ENCODE data around the gene ABHD13.

ABHD13 gene

GRCh38 chr13:108269601-108270328 lies 51.6 kb downstream of the ABHD13 start, which contains the start of gene TNFSF13B:
TSS of gene TNFSF13B (plus strand) at chr13:108269718. CDS start at chr13:108269896, 178 bp downstream.
- H3K4me3 ChIP-seq (ENCODE audit: low read depth, low read length, poor library complexity, severe bottlenecking): no peak within 1 kb of the TSS
- H3K36me3 ChIP-seq (ENCODE audit: insufficient read depth, low read length): no peaks in the 10 kb centered on the region
- no peak within 1 kb of the TSS for H2AFZ ChIP-seq (ENCODE audit: low read length)
- no peaks in the 10 kb centered on the region for H3K9me3 ChIP-seq (ENCODE audit: low read length)
- no peak within 1 kb of the TSS for H3K9ac ChIP-seq (ENCODE audit: low read length)
- H3K27me3 ChIP-seq (ENCODE audit: insufficient read depth, low read length): no peaks in the 10 kb centered on the region
- H3F3A ChIP-seq (ENCODE audit: insufficient read depth, low read length): no peaks in the 10 kb centered on the region
- no peak within 1 kb of the TSS for H3K4me2 ChIP-seq (ENCODE audit: low read length)
- no peak within 1 kb of the TSS for H3K27ac ChIP-seq (ENCODE audit: low read depth, low read length, poor library complexity, severe bottlenecking)
- H4K20me1 ChIP-seq (ENCODE audit: insufficient read depth, low read length): no peaks in the 10 kb centered on the region
- no peaks in the 10 kb centered on the region for H3K79me2 ChIP-seq (ENCODE audit: insufficient read depth, low read length)
- H3K9me2 ChIP-seq (ENCODE audit: low read depth, low read length): no peaks in the 10 kb centered on the region
- no peaks in the 10 kb centered on the region for H3K4me1 ChIP-seq (ENCODE audit: insufficient read depth, low read length, severe bottlenecking)
- no peak for TF ChIP-seq CTCF (IDR thresholded peaks at IDR 0.05; ENCODE audit: low read length)
- TF ChIP-seq EZH2 (IDR thresholded peaks at IDR 0.05; ENCODE audit: borderline replicate concordance, low read length): no peak

- Histone ChIP-seq H4K20me1 (ENCODE audit: insufficient read depth, low read length) (no peaks in the 10 kb centered on the region), H3K27ac (ENCODE audit: low read depth, low read length, poor library complexity, severe bottlenecking) (no peak overlapping the region)
Measured at GRCh38 chr13:108270442-108270841, 52.2 kb downstream of the ABHD13 start.

GRCh38 chr13:108272333-108272732 lies 54.1 kb downstream of the ABHD13 start:
- H3K27me3 ChIP-seq (ENCODE audit: insufficient read depth, low read length): no peaks in the 10 kb centered on the region
- no peaks in the 10 kb centered on the region for H3F3A ChIP-seq (ENCODE audit: insufficient read depth, low read length)
- H3K4me3 ChIP-seq (ENCODE audit: low read depth, low read length, poor library complexity, severe bottlenecking): no peak overlapping the region
- no peaks in the 10 kb centered on the region for H3K79me2 ChIP-seq (ENCODE audit: insufficient read depth, low read length)
- H3K9ac ChIP-seq (ENCODE audit: low read length): no peak overlapping the region
- no peaks in the 10 kb centered on the region for H3K9me3 ChIP-seq (ENCODE audit: low read length)
- TF ChIP-seq CTCF (IDR thresholded peaks at IDR 0.05; ENCODE audit: low read length) (no peak), EZH2 (IDR thresholded peaks at IDR 0.05; ENCODE audit: borderline replicate concordance, low read length) (no peak)
- H3K4me1 ChIP-seq (ENCODE audit: insufficient read depth, low read length, severe bottlenecking): no peaks in the 10 kb centered on the region
- no peak overlapping the region for H3K27ac ChIP-seq (ENCODE audit: low read depth, low read length, poor library complexity, severe bottlenecking)
- no peak overlapping the region for H2AFZ ChIP-seq (ENCODE audit: low read length)
- H3K36me3 ChIP-seq (ENCODE audit: insufficient read depth, low read length): no peaks in the 10 kb centered on the region
- no peaks in the 10 kb centered on the region for H3K9me2 ChIP-seq (ENCODE audit: low read depth, low read length)
- H4K20me1 ChIP-seq (ENCODE audit: insufficient read depth, low read length): no peaks in the 10 kb centered on the region
- H3K4me2 ChIP-seq (ENCODE audit: low read length): no peak overlapping the region

More at GRCh38 chr13:108270442-108270841, 52.2 kb downstream of the ABHD13 start:
- Histone ChIP-seq H3K4me1 (ENCODE audit: insufficient read depth, low read length, severe bottlenecking) (no peaks in the 10 kb centered on the region), H3K9ac (ENCODE audit: low read length) (no peak overlapping the region), H3F3A (ENCODE audit: insufficient read depth, low read length) (no peaks in the 10 kb centered on the region), H3K79me2 (ENCODE audit: insufficient read depth, low read length) (no peaks in the 10 kb centered on the region), H3K9me3 (ENCODE audit: low read length) (no peaks in the 10 kb centered on the region), H3K9me2 (ENCODE audit: low read depth, low read length) (no peaks in the 10 kb centered on the region), H3K36me3 (ENCODE audit: insufficient read depth, low read length) (no peaks in the 10 kb centered on the region), H3K4me3 (ENCODE audit: low read depth, low read length, poor library complexity, severe bottlenecking) (no peak overlapping the region), H3K27me3 (ENCODE audit: insufficient read depth, low read length) (no peaks in the 10 kb centered on the region), H3K4me2 (ENCODE audit: low read length) (no peak overlapping the region), H2AFZ (ENCODE audit: low read length) (no peak overlapping the region)
- TF ChIP-seq CTCF (IDR thresholded peaks at IDR 0.05; ENCODE audit: low read length) (no peak), EZH2 (IDR thresholded peaks at IDR 0.05; ENCODE audit: borderline replicate concordance, low read length) (no peak)
